ENCODE results near the gene SPTBN4.

Gene SPTBN4

DNA sequence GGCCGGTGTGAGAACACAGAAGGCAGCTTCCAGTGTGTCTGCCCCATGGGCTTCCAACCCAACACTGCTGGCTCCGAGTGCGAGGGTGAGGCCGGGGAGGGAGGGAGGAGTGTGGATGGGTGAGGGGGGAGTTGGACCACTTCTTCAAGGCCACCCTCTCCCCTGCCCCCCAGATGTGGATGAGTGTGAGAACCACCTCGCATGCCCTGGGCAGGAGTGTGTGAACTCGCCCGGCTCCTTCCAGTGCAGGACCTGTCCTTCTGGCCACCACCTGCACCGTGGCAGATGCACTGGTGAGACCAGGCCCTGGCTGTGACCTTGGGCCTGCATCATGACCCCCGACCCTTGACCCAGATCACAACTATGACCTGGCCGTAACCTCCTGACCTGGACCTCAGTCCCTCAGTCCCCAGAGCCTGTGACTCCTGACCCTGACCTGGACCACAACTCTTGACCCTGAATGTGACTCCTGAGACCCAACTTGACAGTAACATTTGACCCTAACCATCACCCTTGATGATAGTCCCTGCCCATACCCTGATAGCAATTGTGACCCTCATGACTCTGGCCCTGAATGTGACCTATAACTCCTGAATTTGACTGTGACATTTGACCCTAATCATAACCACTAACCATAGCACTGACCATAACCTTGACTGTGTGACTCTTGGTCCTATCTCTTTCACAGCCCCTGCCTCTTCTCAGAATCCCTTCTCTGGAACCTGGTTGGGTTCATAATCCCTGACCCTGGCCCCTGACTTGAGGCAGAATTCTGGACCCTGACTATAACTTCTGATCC lies 145.3 kb downstream of the SPTBN4 start:
- Histone ChIP-seq H3K9ac (ENCODE audit: low read length in 5 of 5) (no peak overlapping the region), H3K27me3 (ENCODE audit: control insufficient read depth in 5 of 5, insufficient read depth in 4 of 5, low read length in 5 of 5) (peaks cover 0 to 2% (median 0%) of the 10 kb centered on the region in 5 donors), H3K36me3 (ENCODE audit: control insufficient read depth in 5 of 5, insufficient read depth in 5 of 5, low read length in 5 of 5) (peaks cover 0 to 4% (median 0%) of the 10 kb centered on the region in 5 donors), H3K4me1 (ENCODE audit: control insufficient read depth in 5 of 5, insufficient read depth in 5 of 5, low read length in 5 of 5) (peaks cover 0 to 50% (median 42%) of the 10 kb centered on the region in 5 donors), H3K9me3 (ENCODE audit: control insufficient read depth in 5 of 5, low read length in 5 of 5) (no peaks in the 10 kb centered on the region), H3K27ac (ENCODE audit: low read depth, low read length) (no peak overlapping the region), H3K4me3 (ENCODE audit: low read depth in 1 of 5, low read length in 5 of 5) (no peak overlapping the region)

- Histone ChIP-seq H3K36me3 (ENCODE audit: control insufficient read depth in 5 of 5, insufficient read depth in 5 of 5, low read length in 5 of 5) (peaks cover 0 to 4% (median 0%) of the 10 kb centered on the region in 5 donors), H3K9me3 (ENCODE audit: control insufficient read depth in 5 of 5, low read length in 5 of 5) (no peaks in the 10 kb centered on the region), H3K4me3 (ENCODE audit: low read depth in 1 of 5, low read length in 5 of 5) (peak overlapping the region in 4 of 5 donors; percentile 67 to 77 (median 71)), H3K9ac (ENCODE audit: low read length in 5 of 5) (peak overlapping the region in 2 of 5 donors; percentile 56 to 79), H3K4me1 (ENCODE audit: control insufficient read depth in 5 of 5, insufficient read depth in 5 of 5, low read length in 5 of 5) (peaks cover 0 to 41% (median 33%) of the 10 kb centered on the region in 5 donors), H3K27ac (ENCODE audit: low read depth, low read length) (peak overlapping the region; percentile 65), H3K27me3 (ENCODE audit: control insufficient read depth in 5 of 5, insufficient read depth in 4 of 5, low read length in 5 of 5) (no peaks in the 10 kb centered on the region)
These were observed 146.3 kb downstream of the SPTBN4 start for GRCh38 chr19:40612831-40613689.

- H3K27ac ChIP-seq (ENCODE audit: low read depth, low read length): peak overlapping the region; percentile 65
These were observed 147.2 kb downstream of the SPTBN4 start for GRCh38 chr19:40613690-40614621.

DNA sequence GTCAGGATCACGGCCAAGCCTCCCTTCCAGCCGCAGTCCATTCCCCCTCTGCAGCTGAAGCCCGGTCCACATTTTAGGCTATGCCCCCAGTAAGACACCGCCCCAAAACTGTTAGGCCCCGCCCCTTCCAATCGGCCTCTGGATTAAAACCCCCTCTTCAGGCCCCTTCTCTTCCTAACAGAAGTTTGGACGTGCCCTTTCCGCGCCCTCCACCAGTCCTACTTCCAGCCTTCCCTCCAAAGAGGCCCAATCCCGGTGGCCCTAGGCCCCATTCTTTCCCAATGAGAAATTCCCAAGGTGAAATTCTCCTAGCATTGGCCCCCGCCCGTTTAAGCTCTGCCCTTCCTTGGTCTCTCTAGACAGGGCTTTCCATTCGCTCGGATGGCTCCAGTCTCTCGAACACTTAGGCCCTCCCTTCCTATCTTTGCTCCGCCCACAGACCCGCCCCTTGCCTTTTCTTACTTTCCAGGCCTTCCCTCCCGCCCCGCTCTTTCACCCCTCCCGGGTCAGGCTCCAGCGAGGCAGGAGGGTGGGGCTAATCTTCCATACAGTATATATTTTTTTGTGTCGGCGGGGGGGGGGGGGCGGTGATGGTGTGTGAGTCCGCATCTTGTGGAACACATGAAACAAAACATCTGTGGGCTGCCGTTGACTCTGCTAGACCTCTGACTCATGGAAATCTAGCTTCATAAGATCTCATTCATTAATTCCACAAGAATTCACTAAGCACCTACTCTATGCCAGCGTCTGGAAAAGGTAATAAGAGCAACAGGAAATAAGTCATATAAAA lies 148.0 kb downstream of the SPTBN4 start:
- no peaks in the 10 kb centered on the region for H3K27me3 ChIP-seq (ENCODE audit: control insufficient read depth in 5 of 5, insufficient read depth in 4 of 5, low read length in 5 of 5)
- no peaks in the 10 kb centered on the region for H3K9me3 ChIP-seq (ENCODE audit: control insufficient read depth in 5 of 5, low read length in 5 of 5)
- peak overlapping the region; percentile 65 for H3K27ac ChIP-seq (ENCODE audit: low read depth, low read length)
- H3K36me3 ChIP-seq (ENCODE audit: control insufficient read depth in 5 of 5, insufficient read depth in 5 of 5, low read length in 5 of 5): peaks cover 0 to 13% (median 8%) of the 10 kb centered on the region in 5 donors
- peak overlapping the region; percentile 67 to 82 (median 75) for H3K4me3 ChIP-seq (ENCODE audit: low read depth in 1 of 5, low read length in 5 of 5)
- peak overlapping the region in 4 of 5 donors; percentile 53 to 79 (median 74) for H3K9ac ChIP-seq (ENCODE audit: low read length in 5 of 5)
- peaks cover 0 to 30% (median 24%) of the 10 kb centered on the region in 5 donors for H3K4me1 ChIP-seq (ENCODE audit: control insufficient read depth in 5 of 5, insufficient read depth in 5 of 5, low read length in 5 of 5)

More at GRCh38 chr19:40613690-40614621, 147.2 kb downstream of the SPTBN4 start:
- peaks cover 0 to 5% (median 0%) of the 10 kb centered on the region in 5 donors for H3K36me3 ChIP-seq (ENCODE audit: control insufficient read depth in 5 of 5, insufficient read depth in 5 of 5, low read length in 5 of 5)
- peak overlapping the region in 4 of 5 donors; percentile 53 to 79 (median 74) for H3K9ac ChIP-seq (ENCODE audit: low read length in 5 of 5)
- no peaks in the 10 kb centered on the region for H3K27me3 ChIP-seq (ENCODE audit: control insufficient read depth in 5 of 5, insufficient read depth in 4 of 5, low read length in 5 of 5)
- peaks cover 0 to 38% (median 31%) of the 10 kb centered on the region in 5 donors for H3K4me1 ChIP-seq (ENCODE audit: control insufficient read depth in 5 of 5, insufficient read depth in 5 of 5, low read length in 5 of 5)
- no peaks in the 10 kb centered on the region for H3K9me3 ChIP-seq (ENCODE audit: control insufficient read depth in 5 of 5, low read length in 5 of 5)
- H3K4me3 ChIP-seq (ENCODE audit: low read depth in 1 of 5, low read length in 5 of 5): peak overlapping the region; percentile 67 to 82 (median 75)

- peaks cover 0 to 18% (median 16%) of the 10 kb centered on the region in 5 donors for H3K4me1 ChIP-seq (ENCODE audit: control insufficient read depth in 5 of 5, insufficient read depth in 5 of 5, low read length in 5 of 5)
- no peak overlapping the region for H3K4me3 ChIP-seq (ENCODE audit: low read depth in 1 of 5, low read length in 5 of 5)
- H3K9ac ChIP-seq (ENCODE audit: low read length in 5 of 5): no peak overlapping the region
- H3K27me3 ChIP-seq (ENCODE audit: control insufficient read depth in 5 of 5, insufficient read depth in 4 of 5, low read length in 5 of 5): no peaks in the 10 kb centered on the region
- H3K9me3 ChIP-seq (ENCODE audit: control insufficient read depth in 5 of 5, low read length in 5 of 5): no peaks in the 10 kb centered on the region
- H3K36me3 ChIP-seq (ENCODE audit: control insufficient read depth in 5 of 5, insufficient read depth in 5 of 5, low read length in 5 of 5): peaks cover 0 to 20% (median 10%) of the 10 kb centered on the region in 5 donors
- no peak overlapping the region for H3K27ac ChIP-seq (ENCODE audit: low read depth, low read length)
These were observed 149.4 kb downstream of the SPTBN4 start for GRCh38 chr19:40616178-40616577.

GRCh38 chr19:40616941-40617340 lies 150.1 kb downstream of the SPTBN4 start:
- H3K4me1 ChIP-seq (ENCODE audit: control insufficient read depth in 5 of 5, insufficient read depth in 5 of 5, low read length in 5 of 5): peaks cover 0 to 18% (median 16%) of the 10 kb centered on the region in 5 donors
- H3K4me3 ChIP-seq (ENCODE audit: low read depth in 1 of 5, low read length in 5 of 5): no peak overlapping the region
- H3K27me3 ChIP-seq (ENCODE audit: control insufficient read depth in 5 of 5, insufficient read depth in 4 of 5, low read length in 5 of 5): no peaks in the 10 kb centered on the region
- no peak overlapping the region for H3K9ac ChIP-seq (ENCODE audit: low read length in 5 of 5)
- no peaks in the 10 kb centered on the region for H3K9me3 ChIP-seq (ENCODE audit: control insufficient read depth in 5 of 5, low read length in 5 of 5)
- peaks cover 0 to 26% (median 15%) of the 10 kb centered on the region in 5 donors for H3K36me3 ChIP-seq (ENCODE audit: control insufficient read depth in 5 of 5, insufficient read depth in 5 of 5, low read length in 5 of 5)
- no peak overlapping the region for H3K27ac ChIP-seq (ENCODE audit: low read depth, low read length)

- peaks cover 0 to 35% (median 25%) of the 10 kb centered on the region in 5 donors for H3K36me3 ChIP-seq (ENCODE audit: control insufficient read depth in 5 of 5, insufficient read depth in 5 of 5, low read length in 5 of 5)
- no peak overlapping the region for H3K4me3 ChIP-seq (ENCODE audit: low read depth in 1 of 5, low read length in 5 of 5)
- H3K9me3 ChIP-seq (ENCODE audit: control insufficient read depth in 5 of 5, low read length in 5 of 5): no peaks in the 10 kb centered on the region
- no peaks in the 10 kb centered on the region for H3K27me3 ChIP-seq (ENCODE audit: control insufficient read depth in 5 of 5, insufficient read depth in 4 of 5, low read length in 5 of 5)
- no peak overlapping the region for H3K27ac ChIP-seq (ENCODE audit: low read depth, low read length)
- no peak overlapping the region for H3K9ac ChIP-seq (ENCODE audit: low read length in 5 of 5)
- peaks cover 0 to 18% (median 16%) of the 10 kb centered on the region in 5 donors for H3K4me1 ChIP-seq (ENCODE audit: control insufficient read depth in 5 of 5, insufficient read depth in 5 of 5, low read length in 5 of 5)
These were observed 151.2 kb downstream of the SPTBN4 start for GRCh38 chr19:40617961-40618360.

GRCh38 chr19:40619333-40620160 lies 152.7 kb downstream of the SPTBN4 start:
- Histone ChIP-seq H3K4me3 (ENCODE audit: low read depth in 1 of 5, low read length in 5 of 5) (no peak overlapping the region), H3K9me3 (ENCODE audit: control insufficient read depth in 5 of 5, low read length in 5 of 5) (no peaks in the 10 kb centered on the region), H3K4me1 (ENCODE audit: control insufficient read depth in 5 of 5, insufficient read depth in 5 of 5, low read length in 5 of 5) (peaks cover 0 to 4% (median 3%) of the 10 kb centered on the region in 5 donors), H3K36me3 (ENCODE audit: control insufficient read depth in 5 of 5, insufficient read depth in 5 of 5, low read length in 5 of 5) (peaks cover 0 to 43% (median 29%) of the 10 kb centered on the region in 5 donors), H3K27me3 (ENCODE audit: control insufficient read depth in 5 of 5, insufficient read depth in 4 of 5, low read length in 5 of 5) (no peaks in the 10 kb centered on the region), H3K27ac (ENCODE audit: low read depth, low read length) (no peak overlapping the region), H3K9ac (ENCODE audit: low read length in 5 of 5) (peak overlapping the region in 1 of 5 donors; percentile 21)
